HG03432 (cell line): ENCODE data around the gene SNRK.
"Not testable (repeated sequence)": the region's sequence is repeated elsewhere in the genome, so short reads cannot be mapped to it uniquely, and the experiment has no call there.

ENCODE experiments used
- ATAC-seq: cut with Tn5 transposase; IDR thresholded peaks from one replicate; pipeline ENCODE4 v1.9.1; 2021; ENCODE audit warnings: mild to moderate bottlenecking, moderate library complexity; ENCODE audit not compliant: unreplicated experiment

The SNRK gene

GRCh38 chr3:43343815-43344214 is 57.5 kb downstream of the SNRK start:
- ATAC-seq: no peak

- ATAC-seq: no peak
Measured at GRCh38 chr3:43344520-43344919, 58.2 kb downstream of the SNRK start.

DNA sequence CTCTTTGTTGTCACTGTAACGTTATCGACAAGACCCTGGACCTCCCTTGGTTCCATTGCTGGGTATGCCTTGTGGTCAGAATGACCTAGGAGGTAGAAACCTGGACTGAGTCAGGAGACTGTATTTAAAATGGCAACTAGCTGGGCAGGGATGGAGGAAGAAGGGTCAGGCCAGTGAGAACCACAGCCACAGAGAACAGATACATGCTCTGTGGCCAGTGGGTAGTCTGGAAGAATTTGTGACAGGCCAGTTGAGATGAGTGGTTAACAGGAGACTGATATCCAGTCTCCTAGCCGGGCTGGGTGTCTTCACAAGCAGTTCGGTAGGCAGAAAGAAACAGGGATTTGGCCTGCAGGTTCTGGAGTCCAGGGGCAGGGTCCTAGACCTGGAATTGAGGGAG is 58.9 kb downstream of the SNRK start:
- no peak for ATAC-seq

DNA sequence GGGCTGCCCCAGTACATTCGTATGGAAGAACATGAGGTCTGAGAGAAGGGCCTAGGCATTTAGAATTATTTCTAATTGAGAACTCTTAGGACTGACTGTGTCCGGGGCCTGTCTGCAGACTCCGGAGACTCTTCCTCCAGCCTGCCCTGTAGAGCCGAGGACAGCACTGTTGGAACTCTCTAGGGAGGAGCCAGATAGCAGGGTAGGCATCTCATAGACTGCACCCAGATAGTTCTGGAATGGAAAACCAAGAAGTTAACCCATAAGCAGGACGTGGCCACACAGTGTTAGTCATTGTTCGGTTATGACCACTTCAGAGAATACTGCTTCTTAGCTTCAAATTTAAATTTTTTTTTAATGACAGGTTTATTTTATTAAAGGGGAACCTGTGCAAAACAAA is 59.5 kb downstream of the SNRK start:
- ATAC-seq: no peak

- ATAC-seq: no peak
Measured at GRCh38 chr3:43346978-43347749, 60.8 kb downstream of the SNRK start.

GRCh38 chr3:43347774-43348173 is 61.4 kb downstream of the SNRK start:
- no peak for ATAC-seq

DNA sequence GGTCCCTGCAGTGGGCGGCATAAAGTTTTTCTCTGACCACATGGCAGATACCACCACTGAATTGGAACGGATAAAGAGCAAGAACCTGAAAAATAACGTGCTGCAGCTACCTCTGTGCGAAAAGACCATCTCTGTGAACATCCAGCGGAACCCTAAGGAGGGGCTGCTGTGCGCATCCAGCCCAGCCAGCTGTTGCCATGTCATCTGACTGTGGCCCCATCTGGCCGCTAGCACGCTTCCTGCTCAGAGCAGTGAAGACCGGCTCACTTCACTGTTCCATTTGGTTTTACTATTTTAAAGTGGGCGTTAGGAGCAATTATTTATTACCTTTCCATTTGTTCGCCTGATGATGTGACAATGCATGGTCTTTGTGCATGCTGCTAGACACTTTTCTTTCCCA is 62.0 kb downstream of the SNRK start:
- ATAC-seq: no peak

DNA sequence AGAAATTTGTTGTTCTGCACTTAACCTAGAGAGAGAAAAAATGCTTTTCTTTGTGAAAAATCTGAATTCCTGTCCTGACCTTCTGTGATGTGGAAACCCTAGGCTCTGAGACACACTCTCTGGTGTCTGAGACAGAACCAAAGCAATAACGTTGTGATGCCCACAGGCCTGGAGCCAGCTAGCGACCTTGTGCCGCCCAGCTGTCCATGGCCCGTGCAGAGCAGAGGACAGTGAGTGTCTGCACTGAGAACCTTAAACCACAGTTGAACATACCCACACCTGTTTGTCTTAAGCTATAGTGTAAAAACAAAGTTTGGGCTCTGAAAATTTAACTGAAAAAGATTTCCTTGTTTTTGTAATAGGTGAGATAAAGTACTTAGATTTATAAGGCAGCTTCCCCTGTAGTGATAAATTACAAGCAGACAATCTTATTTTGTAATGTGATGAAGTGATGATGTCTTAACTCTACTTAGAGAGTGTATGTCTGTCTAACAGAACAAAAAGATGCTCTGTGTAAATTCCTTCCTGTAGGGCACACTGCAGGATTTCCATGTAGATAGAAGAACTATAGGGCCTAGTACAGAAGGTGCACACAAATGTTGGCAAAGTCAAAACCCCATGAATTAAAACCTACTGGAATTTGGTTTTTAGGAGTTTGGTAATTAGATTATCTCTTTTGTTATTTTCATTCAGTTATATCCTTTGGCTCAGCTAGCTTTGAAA is 62.7 kb downstream of the SNRK start:
- ATAC-seq: no peak

GRCh38 chr3:43349716-43350115 is 63.4 kb downstream of the SNRK start:
- ATAC-seq: no peak

GRCh38 chr3:43353393-43353792 is 67.1 kb downstream of the SNRK start:
- no peak for ATAC-seq

GRCh38 chr3:43353923-43354670 is 67.8 kb downstream of the SNRK start:
- ATAC-seq: no peak

- not testable (repeated sequence) for ATAC-seq
Measured at GRCh38 chr3:43356033-43356432, 69.7 kb downstream of the SNRK start.

GRCh38 chr3:43361077-43361476 is 74.7 kb downstream of the SNRK start:
- no peak for ATAC-seq

- ATAC-seq: no peak
Measured at GRCh38 chr3:43362183-43362582, 75.8 kb downstream of the SNRK start.

- ATAC-seq: no peak
Measured at GRCh38 chr3:43362961-43363360, 76.6 kb downstream of the SNRK start.

GRCh38 chr3:43363621-43364266 is 77.4 kb downstream of the SNRK start:
- ATAC-seq: no peak

- no peak for ATAC-seq
Measured at GRCh38 chr3:43364494-43364893, 78.2 kb downstream of the SNRK start.

DNA sequence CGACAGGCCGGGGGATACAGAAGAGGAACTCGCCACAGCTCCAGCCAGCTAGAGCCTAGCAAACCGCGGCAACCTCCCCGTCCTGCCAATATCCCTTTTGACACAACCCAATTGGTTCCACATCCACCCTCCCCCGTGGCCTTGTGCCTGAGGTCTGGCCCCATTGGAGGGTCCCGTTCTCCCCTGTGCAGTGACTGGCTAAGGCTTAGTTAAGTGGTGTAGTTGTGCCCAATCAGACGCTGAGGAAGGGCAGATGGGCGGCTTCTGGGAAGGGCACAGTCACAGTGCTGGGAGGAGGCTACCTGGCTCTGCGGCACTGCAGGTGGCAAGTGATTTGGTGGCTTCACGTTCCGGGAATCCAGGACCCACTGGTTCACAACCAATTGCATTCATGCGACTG is 78.6 kb downstream of the SNRK start:
- ATAC-seq: no peak

- ATAC-seq: no peak
Measured at GRCh38 chr3:43365601-43366305, 79.4 kb downstream of the SNRK start.

GRCh38 chr3:43366481-43366880 is 80.1 kb downstream of the SNRK start:
- ATAC-seq: no peak

- no peak for ATAC-seq
Measured at GRCh38 chr3:43366885-43367284, 80.5 kb downstream of the SNRK start.
